DND-41 (cell line): ENCODE measurements around the gene THBS3.

Experiments
- CTCF ChIP-seq: IDR thresholded peaks from 2 replicates; pipeline ENCODE4 v1.5.1; 2012; ENCODE audit warnings: borderline replicate concordance, low read length, moderate library complexity, mild to moderate bottlenecking; ENCODE audit not compliant: poor library complexity, severe bottlenecking; ENCODE audit errors: extremely low read depth
- EZH2 ChIP-seq: IDR thresholded peaks from 3 replicates; pipeline ENCODE4 v1.6.1; 2012; ENCODE audit warnings: borderline replicate concordance, low read depth, mild to moderate bottlenecking, moderate library complexity, low read length, inconsistent platforms; ENCODE audit not compliant: severe bottlenecking

- no peak for TF ChIP-seq EZH2
- TF ChIP-seq CTCF = no peak
Measured at GRCh38 chr1:155170101-155170785, 37.5 kb downstream of the THBS3 start.
